Kasumi-1 (cell line): ENCODE results near the gene FEZF2.

Experiments
- DNase-seq, 2 experiments: peaks; one replicate each; lab custom pipeline; 2025; lab: John Stamatoyannopoulos, UW

FEZF2 gene

DNA sequence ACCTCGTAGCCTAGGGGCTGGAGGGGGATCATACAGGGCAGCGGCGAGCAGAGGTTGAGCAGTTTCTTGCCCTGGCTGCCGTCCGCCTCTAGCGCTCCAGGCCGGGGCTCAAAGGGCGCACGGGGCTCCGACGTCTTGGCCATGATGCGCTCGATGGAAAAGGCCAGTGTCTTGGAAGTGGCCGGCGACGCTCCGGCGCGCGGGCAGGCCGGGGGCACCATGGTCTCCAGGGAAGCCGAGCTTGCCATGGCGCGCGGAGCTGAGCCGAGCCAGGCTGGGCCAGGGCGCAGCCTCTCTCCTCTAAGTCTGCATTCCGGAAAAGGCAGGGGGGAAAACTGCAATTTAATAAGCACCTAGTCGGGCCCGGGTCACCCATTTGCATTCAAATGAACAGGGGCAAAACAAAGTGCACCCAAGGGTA lies 719 bp downstream of the FEZF2 start:
- DNase-seq = no peak

DNA sequence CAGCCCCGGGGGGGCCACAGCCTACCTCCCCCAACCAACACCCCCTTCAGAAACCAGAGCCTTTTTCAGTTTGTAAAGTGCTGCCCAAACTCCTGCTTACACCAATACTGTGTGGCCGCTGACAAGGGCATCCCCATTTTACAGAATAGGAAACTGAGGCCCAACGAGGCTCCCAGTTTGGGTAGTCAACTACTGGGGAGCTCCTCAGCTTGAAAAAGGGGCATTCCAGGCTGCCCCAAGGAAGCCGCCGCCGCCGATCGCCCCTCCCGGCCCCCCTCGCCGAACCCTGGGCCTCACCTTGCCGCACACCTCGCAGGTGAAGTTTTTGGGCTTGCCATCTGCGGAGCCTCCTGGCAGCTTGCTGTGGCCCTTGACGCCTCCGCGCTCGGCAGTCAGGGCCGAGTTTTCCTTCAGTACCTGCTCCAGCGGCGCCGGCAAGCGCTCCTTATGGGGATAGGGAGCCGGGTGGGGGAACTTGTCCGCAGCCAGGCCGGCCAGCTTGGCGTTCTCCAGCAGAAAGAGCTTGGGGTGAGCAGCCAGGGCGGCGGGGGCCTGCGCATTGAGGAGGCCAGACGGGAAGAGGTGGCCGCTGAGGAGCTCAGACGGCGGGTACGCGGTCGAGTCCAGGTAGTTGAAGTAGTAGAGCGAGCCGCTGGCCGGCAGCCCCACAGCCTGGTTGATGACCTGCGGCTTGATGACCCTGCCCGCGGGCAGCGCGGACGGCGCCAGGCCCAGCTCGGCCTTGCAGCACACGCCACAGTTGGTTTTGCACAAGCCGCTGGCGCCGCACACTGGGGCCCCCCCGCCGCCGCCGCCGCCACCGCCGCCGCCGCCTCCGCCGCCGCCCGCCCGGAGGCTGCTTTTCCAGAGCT lies 1.4 kb downstream of the FEZF2 start:
- no peak for DNase-seq

DNA sequence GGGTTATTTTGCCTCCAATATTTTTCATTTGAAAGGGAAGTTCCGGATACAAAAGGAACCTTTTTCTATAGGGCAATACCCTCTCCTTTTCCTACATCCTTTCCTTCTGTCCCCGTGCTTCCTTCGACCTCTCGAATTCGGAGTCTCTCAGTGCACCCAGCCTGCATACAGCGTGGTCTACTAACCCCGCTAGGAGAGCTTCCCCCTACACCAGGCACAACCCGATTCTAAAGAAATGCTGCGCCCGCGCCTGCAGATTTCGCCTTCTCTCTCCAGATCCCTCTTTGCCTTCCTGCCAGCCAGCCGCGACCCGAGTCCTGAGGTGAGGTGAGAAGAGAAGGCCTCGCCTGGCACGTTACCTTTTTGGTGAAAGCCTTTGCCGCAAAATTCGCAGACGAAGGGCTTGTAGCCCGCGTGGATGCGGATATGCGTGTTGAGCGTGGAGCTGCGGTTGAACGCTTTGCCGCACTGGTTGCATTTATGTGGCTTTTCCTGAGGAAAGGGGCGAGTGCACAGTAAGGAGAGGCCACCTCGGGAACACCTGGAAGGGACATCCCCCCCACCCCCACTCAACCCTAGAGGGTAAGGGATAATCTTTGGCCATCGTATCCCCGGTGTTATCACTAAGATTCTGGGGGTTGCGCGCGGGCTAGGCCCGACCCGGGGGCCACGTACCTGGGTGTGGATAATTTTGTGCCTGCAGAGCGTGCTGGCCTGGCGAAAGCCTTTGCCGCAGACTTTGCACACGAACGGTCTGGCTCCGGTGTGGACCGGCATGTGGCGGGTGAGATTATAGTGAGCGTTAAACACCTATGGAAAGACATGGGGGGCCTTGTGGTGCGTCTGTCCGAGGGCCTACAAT lies 2.3 kb downstream of the FEZF2 start:
- no peak for DNase-seq

DNA sequence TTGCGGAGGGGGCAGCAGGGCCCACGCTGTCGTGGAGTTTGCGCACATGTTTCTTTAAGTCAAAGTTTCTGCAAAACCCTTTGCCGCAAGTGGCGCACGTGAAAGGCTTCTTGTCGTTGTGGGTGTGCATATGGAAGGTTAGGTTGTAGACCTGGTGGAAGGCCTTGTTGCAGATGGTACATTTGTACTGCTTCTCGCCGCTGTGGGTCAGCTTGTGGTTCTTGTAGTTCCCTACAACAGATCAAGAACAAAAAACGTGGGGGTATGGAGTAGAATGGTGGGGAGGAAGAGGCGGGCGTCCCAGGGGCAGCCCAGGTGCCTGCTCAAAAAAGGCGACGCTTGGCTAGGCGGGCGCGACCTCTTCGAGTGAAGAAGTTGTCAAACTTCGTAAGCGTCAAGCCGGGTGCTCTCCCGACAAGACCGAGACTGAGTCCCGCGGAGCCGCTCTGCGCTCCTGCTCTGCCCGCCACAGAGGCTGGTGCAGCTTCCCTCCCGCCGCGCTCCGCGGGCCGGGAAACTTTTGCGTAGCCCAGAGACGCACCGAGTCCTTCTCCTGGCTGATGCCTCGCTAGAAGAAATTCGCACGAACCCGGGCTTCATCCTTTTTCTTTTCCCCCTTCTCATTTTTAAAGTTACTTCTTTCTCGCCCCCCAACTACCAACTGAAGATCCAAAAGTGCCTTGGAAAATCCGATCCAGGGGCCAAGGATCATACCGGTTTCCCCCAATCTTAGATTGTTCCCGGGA lies 3.1 kb downstream of the FEZF2 start:
- DNase-seq = no peak

DNA sequence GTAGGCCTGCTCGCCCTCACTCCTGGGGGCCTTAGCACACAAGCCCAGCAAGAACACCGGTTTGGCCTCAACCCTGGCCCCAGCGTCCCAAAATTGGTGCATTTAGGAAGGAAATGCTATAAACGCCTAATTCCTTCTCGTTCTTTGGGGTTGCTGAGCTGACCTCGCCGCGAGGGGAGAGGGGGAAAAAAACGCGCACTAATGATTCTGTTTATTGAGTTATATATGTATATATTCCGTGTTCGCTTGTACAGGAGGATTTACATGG lies 3.9 kb downstream of the FEZF2 start:
- DNase-seq = no peak

DNA sequence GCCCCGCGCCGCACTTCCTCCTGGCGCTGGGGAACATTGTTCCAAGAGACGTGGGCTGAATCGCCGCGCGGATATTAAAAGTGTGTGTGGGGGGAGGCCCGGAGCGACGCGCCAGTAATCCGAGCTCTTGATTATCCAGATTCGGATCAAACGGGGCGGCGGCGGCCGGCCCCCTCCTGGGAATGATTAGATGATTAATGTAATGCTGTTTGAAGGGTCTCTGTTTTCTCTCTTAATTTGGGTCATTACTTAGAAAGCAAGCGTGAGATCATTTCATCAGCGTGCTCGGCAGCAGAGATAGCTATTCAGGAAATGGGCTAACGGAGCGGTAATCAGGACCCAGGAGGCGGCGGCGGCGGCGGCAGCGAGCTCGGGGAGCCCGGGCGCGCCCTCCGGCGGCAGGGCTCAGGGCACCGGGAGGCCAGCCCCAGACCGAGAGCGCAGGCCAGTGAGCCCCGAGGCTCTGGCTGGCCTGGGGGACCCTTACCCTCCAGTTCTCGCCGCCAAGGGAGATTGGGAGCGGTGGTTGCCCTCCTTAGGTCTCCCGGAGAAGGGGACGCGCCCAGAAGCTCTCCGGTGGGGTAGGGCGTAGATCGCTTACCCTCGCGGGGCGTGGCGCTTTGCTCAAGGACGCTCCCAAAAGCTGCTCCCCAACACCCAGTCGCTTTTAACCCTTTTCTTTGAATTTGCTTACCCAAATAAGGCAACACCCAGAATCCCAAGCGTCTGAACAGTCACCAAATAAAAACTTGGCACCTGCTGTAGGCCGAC lies 4.5 kb downstream of the FEZF2 start:
- DNase-seq = no peak

DNA sequence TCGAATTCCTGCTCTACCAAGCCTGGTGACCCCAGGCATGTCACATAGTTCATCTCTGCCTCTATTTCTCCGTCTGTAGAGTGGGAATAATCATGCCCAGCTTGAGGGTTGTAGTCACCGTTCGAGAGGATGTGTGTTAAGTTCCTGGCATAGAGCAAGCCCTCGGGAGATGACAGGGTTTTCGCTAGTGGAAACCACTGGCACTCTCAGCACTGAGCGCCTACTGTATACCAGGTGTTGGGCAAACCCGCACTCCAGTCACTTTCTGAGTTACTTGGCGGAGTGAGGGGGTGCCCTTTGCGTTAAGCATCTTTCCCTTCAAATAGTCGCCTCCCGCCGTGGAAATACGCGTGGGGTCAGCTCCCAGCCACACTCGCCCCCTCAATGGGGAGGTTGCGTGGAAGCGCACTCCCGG lies 5.1 kb downstream of the FEZF2 start:
- no peak for DNase-seq

DNA sequence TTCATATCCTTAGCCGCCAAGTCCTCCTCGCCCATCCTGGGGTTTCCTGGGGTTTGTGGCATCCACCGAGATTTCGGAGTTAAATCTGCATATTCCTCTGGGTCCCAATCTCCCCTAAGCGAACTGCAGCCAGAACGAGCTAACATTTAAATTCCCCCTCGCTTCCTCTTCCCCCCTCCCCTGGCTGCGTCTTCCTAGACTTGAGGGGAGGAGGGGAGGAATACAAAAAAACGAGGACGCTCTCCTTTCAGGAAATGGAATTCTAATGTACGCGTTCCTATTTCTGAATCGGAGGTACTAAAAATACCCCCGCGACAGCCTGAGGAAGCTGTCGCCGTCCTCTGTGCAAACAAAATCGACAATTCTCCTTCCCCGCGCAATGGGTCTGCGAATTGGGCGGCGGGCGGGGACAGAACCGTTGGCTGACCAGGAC lies 5.6 kb downstream of the FEZF2 start:
- DNase-seq = no peak

DNA sequence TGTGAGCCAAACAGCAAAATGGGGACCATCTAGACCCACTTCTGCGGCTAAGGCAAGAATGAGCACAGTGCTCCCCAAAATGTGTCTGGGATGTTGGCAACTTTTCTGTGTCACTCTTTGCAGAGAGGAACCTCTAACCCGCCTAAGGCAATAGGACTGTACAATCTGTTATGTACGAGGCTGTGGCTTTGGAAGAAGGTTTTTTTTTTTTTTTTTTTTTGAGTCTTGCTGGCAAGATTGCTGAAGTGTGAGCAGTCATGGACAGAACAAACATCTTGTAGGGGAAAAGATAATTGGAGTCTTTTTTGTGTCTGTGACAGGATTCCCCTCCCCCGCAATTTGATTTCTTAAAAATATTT lies 7.2 kb downstream of the FEZF2 start:
- no peak for DNase-seq

DNA sequence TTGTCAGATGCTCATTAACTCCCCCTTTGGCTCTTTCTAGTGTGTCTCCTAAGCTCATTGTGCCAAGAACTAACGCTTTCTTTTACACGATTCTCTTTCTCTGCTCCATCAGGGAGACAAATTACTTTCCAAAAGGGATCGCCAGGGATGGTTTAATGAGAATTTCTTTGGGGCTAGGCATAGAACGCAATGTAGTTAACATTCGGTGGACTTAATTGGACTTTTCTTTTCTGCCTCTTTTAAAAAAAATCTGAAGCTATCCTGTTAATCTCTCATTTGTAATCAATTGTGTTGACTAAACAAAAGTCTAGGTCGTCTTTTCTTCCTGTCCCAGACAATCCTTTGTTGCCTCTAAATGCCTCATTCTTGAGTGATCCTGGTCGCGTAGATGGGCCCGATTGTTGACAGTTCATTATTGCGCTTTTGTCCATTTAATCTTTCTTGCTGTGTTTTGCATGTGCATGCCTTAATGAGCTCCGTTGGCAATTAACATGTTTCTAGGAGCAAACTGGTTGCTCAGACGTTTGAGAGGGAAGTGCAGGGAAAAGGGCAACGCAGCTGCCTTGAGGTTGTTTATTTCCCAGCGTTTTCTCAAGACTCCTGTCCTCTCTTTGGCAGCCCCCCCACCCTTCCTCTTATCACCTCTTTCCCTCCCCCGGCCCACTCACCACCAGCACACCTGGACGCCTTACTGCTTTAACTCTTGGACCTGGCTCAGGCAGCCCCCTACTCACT lies 7.8 kb downstream of the FEZF2 start:
- no peak for DNase-seq

DNA sequence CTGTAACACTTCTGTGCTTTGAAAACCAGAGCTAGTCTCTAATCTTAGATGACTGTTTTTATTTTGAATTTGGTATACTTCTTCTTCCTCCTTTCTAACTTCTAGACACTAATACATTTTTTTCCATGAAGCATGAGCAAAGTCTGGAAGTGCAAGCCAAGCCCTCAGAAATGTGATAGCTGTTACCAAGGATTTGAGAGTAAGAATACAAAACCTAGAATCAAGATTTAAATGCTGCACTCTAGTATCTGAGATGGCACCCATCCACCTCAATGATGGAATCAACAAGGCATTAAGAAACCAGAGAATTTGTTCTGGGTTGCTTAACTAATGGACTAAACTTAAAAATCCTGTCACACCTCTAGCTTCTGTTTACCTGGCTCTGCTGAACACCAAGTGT lies 9.2 kb downstream of the FEZF2 start:
- DNase-seq = no peak

DNA sequence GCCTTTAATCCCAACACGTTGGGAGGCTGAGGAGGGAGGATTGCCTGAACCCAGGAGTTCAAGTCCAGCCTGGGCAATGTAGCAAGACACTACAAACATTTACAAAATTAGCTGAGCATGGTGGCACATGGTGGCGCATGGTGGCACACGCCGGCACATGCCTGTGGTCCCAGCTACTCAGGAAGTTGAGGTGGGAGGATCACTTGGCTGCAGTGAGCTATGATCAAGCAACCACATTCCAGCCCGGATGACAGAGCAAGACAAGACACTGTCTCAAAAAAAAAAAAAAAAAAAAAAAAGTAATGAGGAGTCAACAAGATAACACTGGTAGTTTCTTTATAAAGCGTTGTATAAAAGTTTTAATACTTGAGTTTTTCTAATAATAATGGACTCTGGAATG lies 10.1 kb downstream of the FEZF2 start:
- no peak for DNase-seq

DNA sequence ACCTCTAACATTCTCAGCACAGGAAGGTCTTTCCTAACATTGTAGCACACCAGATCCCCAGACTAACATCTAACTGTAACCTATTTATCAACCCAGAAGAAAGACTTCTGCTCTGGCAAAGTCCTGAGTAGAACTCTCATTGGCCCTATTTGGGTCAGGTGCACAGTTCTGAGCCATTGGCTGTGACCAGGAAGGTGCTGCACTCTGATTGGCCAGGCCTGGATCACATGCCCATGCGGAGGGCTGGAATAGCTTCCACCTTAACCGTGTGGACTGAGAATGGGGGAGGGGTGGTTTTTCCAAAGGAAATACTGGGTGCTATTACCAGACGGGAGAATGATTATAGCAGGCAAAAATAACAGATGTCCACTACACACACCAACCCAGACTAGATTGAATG lies 11.5 kb downstream of the FEZF2 start:
- DNase-seq = no peak

DNA sequence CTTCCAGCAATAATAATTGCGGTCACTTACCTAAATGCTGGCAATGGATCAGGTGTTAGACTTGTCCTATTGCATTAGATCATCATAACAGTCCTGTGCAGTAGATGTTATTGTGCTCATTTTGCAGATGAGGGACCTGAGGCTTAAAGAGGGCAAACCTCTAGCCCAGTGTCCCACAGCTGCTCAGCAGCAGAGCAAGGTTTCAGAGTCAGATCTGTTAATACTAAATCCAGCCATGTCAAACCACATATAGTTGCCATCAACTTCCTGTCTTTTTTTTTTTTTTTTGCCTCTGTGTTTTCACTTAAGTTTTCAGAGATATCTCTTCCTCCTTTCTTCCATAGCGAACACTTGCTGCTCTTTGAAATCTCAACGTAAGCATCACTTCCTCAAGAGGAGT lies 12.1 kb downstream of the FEZF2 start:
- DNase-seq = no peak

DNA sequence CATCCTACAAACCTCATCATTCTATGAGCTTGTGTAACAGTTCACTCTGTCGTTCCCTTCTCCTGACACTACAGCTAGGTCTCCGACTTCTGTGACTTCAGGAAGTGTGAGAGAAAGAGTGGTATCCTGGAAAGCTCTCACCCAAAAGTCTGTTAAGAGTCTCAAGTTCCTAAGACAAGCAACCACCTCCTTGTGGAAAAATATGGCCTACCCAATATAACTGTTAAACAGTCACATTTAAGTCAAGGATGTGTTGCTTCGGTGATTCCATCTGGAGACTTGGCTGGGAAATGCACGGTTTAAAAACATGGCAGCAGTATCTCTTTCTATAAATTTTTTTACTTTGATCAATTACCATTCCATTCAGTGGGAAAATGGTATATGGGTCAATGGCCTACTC lies 13.8 kb downstream of the FEZF2 start:
- no peak for DNase-seq

DNA sequence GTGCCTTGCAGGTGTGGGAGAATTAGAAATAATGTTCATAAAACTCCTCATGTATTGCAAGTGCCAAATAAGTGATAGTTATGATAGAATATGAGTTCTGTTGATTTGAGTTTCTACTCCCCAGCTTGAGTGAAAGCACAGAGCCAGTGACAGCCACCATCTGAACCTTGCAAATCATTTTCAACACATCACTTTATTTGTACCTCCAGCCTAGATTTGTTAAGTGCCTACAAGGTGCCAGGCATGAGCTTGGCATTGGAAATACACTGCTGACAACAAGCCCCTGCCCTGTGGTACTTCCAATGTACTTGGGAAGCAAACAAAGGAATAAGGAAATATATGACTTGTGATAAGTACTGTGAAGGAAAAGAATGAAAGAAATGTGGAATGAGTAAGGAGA lies 17.0 kb downstream of the FEZF2 start:
- DNase-seq = no peak

DNA sequence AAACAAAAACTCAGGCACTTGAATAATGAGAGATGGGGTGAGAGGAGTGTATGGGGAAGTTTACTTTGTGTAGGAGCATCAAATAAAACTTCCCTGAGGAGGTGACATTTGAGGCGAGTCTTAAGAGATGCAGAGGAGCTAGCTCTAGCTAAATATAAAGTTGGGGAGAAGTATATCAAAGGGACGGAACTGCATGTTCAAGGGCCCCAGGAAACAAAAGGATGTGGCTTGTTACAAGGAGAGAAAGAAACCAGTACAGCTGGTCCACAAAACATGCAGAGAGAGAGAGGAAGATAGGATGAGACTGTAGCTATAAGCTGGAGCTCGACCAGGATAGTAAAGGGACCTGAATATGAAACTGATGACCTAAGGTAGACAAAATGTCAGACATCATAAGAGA lies 17.6 kb downstream of the FEZF2 start:
- no peak for DNase-seq

DNA sequence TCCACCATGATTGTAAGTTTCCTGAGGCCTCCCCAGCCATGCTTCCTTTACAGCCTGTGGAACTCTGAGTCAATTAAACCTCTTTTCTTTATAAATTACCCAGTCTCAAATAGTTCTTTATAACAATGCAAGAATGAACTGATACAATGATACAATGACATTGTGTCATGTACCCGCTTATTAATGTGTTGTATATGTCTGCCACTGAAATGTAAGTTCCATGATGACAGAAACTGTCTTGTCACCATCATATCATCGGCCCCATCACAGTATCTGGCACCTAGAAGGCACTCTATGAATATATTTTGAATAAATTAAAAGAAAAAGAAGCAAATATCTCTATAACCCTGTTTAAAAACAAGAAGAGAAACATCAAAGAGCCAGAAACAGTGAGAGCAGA lies 29.6 kb downstream of the FEZF2 start:
- DNase-seq = no peak

DNA sequence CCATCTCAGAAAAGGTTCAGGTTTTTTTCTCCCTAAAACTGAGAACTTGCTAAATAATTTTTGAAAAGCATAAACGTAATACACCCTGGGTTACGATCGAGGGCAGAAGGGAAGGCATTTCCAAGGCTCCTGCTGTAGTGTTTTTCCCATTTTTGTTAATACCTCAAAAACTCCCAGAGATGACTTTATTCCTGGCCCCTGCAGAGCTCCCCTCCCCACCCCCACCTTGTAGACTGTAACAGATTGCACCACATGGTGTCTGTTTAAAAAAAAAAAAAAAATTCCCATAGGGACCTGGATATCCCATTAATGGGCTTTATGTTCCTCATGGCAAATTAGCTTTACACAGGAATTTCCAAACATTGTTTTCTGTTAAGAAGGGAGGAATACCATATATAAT lies 38.2 kb downstream of the FEZF2 start:
- no peak for DNase-seq

DNA sequence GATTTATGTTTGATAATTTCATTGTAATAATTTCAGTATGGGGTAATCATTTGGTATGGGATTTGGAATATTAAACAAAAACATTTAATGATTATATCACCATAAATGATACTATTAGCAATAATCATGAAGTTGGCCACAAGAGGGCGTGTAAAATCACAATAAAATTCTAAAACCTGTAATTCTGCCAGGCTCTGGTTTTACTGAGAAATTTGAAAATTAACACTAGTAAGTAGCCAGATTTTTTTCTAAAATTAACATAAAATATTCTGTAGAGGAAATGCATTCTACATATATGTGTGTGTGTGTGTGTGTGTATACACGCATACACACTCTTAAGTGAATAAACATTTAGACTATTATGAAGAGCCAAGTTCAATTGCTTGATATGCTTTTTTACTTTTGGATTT lies 40.5 kb downstream of the FEZF2 start:
- peak in 1 of 2 experiments; percentile 31 for DNase-seq

DNA sequence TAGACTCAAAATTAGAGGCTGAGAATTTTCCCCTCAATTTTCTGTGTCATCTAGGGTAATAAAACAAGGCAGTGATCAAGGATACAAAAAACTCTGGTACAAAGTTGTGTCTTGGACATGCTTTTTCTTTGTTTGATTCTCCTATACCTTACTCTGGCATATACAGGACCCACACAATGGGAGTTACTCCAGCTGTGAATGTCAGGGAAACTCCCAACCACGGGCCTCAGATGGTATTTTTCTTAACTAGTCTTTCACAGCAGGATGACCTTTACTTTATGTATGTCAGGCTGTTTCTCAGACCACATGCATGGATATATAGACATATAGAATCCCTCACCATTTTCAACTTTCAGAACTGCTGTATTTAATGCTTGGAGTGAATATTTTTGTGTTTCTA lies 41.3 kb downstream of the FEZF2 start:
- DNase-seq = no peak
